ENCODE data around the gene SFN.
A peak's percentile ranks its signal among the peaks of the same experiment; 100 is the strongest.
"Not testable (repeated sequence)": the region's sequence is repeated elsewhere in the genome, so short reads cannot be mapped to it uniquely, and the experiment has no call there.

The SFN gene

GRCh38 chr1:26864610-26865480, 1.9 kb downstream of the SFN start:
- peak overlapping the region; percentile 59 for H3K4me3 ChIP-seq (ENCODE audit: control insufficient read depth, low read depth, low read length)
- DNase-seq (ENCODE audit: low read depth) = peak; percentile 97
- TF ChIP-seq, protein P1, sequence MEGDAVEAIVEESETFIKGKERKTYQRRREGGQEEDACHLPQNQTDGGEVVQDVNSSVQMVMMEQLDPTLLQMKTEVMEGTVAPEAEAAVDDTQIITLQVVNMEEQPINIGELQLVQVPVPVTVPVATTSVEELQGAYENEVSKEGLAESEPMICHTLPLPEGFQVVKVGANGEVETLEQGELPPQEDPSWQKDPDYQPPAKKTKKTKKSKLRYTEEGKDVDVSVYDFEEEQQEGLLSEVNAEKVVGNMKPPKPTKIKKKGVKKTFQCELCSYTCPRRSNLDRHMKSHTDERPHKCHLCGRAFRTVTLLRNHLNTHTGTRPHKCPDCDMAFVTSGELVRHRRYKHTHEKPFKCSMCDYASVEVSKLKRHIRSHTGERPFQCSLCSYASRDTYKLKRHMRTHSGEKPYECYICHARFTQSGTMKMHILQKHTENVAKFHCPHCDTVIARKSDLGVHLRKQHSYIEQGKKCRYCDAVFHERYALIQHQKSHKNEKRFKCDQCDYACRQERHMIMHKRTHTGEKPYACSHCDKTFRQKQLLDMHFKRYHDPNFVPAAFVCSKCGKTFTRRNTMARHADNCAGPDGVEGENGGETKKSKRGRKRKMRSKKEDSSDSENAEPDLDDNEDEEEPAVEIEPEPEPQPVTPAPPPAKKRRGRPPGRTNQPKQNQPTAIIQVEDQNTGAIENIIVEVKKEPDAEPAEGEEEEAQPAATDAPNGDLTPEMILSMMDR (conservative IDR thresholded peaks at IDR 0.05; ENCODE audit: control insufficient read depth, insufficient read depth, low read depth, low read length) = no peak

DNA sequence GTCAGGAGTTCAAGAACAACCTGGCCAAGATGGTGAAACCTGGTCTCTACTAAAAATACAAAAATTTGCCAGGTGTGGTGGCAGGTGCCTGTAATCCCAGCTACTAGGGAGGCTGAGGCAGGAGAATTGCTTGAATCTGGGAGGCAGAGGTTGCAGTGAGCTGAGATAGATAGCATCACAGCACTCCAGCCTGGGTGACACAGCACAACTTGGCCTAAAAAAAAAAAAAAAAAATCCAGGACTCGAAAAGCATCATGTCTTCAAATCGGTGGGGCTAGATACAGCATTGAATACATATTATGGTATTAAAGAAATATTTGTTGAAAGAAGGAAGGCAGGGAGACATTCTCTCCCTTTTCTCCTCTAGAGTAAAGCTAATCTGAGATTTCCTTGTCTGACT, 10.1 kb downstream of the SFN start:
- DNase-seq (ENCODE audit: low read depth); H3K4me3 ChIP-seq (ENCODE audit: control insufficient read depth, low read depth, low read length): not testable (repeated sequence)

GRCh38 chr1:26874896-26875295, 11.9 kb downstream of the SFN start:
- TF ChIP-seq, protein P1 (conservative IDR thresholded peaks at IDR 0.05; ENCODE audit: control insufficient read depth, insufficient read depth, low read depth, low read length) = no peak
- DNase-seq (ENCODE audit: low read depth) = no peak
- H3K4me3 ChIP-seq (ENCODE audit: control insufficient read depth, low read depth, low read length) = no peak overlapping the region

DNA sequence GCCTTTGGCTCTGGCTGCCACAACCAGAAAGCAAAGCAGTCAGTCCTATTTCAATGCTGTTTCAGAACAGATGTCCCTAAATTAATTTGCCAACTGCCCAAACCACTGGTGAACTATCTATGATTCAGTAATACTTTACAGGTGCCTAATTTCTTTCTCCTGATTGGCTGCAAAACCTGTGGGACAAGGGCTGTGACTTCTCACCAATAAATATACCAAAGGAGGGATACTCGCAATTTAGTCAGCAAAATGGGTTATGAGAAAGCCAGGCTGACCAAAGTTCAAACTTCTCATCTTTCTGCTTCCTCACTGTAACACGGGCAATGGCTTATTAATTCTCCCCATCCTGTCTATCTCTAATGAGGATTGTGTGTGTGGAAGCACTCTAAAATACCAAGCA, 14.4 kb downstream of the SFN start:
- TF ChIP-seq, protein P1 (conservative IDR thresholded peaks at IDR 0.05; ENCODE audit: control insufficient read depth, insufficient read depth, low read depth, low read length) = no peak
- no peak overlapping the region for H3K4me3 ChIP-seq (ENCODE audit: control insufficient read depth, low read depth, low read length)
- no peak for DNase-seq (ENCODE audit: low read depth)

DNA sequence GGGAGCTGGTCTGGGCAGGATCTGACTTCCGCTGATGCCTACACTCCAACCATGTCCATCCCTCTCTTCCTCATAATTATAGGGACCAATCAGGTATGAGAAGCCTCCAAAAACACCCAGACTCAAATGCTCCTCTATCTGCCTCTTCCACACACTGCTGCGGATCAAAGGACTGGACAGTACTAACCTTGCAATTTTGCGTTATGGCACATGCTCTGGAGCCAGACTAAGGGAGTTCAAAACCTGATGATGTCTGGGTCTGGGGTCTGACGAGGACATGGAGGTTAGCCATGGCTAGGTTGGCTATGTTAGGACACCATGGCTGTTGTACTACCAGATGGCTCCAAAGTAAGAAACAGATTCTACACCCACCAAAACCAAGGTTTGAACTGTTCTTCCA, 16.8 kb downstream of the SFN start:
- no peak for DNase-seq (ENCODE audit: low read depth)
- no peak overlapping the region for H3K4me3 ChIP-seq (ENCODE audit: control insufficient read depth, low read depth, low read length)
- TF ChIP-seq, protein P1 (conservative IDR thresholded peaks at IDR 0.05; ENCODE audit: control insufficient read depth, insufficient read depth, low read depth, low read length) = no peak

DNA sequence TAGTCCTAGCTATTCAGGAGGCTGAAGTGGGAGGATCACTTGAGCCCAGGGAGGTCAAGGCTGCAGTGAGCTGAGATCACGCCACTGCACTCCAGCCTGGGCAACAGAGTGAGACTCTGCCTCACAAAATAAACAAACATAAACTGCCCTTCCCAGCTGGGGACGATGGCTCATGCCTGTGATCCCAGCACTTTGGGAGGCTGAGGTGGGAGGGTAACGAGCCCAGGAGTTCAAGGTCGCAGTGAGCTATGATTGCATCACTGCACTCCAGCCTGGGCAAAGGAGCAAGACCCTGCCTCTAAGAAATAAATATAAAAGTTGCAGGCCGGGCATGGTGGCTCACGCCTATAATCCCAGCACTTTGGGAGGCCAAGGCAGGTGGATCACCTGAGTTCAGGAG, 18.7 kb downstream of the SFN start:
- DNase-seq (ENCODE audit: low read depth); H3K4me3 ChIP-seq (ENCODE audit: control insufficient read depth, low read depth, low read length): not testable (repeated sequence)

- no peak overlapping the region for H3K4me3 ChIP-seq (ENCODE audit: control insufficient read depth, low read depth, low read length)
- TF ChIP-seq, protein P1 (conservative IDR thresholded peaks at IDR 0.05; ENCODE audit: control insufficient read depth, insufficient read depth, low read depth, low read length) = no peak
- DNase-seq (ENCODE audit: low read depth) = no peak
These were observed 19.9 kb downstream of the SFN start for GRCh38 chr1:26882696-26883463.

Data from fibroblast of mammary gland (primary cell).